GM18858 (cell line): ENCODE data around the gene INPP4A.

Experiments used
- ATAC-seq: cut with Tn5 transposase; IDR thresholded peaks from one replicate; pipeline ENCODE4 v1.9.1; 2021; ENCODE audit not compliant: unreplicated experiment

INPP4A gene

DNA sequence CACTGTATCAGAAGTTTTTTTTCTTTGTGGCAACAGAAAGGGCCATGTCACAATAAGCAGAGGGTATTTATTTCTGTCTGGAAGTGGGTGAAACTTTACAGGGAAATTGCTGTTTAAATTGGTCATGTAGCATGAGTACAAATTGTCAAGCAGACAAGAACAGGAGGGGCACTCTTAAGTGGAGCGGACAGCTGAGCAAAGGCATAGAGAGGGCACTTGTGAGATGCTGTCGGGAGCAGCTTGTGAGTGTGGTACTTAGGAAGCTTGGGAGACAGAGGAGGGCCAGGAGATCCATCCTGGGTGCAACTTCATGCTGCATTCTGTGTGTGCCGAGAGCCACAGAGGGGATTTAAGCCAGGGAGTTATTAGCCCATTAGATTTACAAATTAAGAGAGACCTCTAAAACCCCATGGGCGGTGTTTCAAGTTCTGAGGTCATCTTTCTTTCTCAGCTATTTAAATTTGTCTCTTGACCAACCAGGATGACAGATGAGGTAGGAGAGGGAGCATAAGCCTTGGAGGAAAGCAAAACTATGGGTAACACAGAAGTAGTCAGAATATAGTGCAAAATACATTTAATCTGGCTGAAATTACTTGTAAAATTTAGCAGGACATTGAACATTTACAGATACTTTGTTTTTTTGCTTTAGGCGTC, 30.4 kb downstream of the INPP4A start:
- ATAC-seq: no peak

DNA sequence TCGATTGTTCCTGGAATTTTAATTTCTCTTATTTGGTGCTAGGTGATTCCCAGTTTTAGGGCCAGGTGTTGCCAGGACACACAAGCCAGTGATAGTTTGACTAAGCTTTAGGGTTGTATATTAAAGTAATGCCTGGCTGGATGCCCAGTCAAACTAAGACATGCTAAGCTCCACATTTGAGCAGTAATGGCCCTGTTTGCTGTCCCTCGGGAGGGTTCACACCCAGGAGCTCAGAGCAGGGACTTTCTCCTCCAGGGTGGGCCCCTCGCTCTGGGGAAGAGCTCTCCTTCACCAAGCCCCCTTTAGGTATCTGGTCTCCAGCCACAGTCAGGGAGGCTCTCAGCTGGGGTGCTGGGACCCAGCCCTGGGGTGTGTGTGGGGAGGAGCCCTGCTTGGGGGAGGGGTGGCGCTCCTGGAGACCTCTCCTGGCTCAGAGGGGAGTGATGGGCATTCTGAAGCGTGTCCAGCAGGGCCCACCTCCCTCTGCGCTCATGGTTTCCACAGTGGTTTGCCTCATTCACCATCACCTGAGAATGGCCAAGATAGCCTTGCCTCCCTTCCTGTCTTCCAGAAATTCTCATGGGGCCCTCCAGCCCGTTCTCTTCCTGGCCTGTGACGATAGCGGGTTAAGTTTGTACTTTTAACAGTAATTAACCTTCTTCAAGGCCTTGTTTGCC, 31.7 kb downstream of the INPP4A start:
- ATAC-seq: peak; percentile 32

DNA sequence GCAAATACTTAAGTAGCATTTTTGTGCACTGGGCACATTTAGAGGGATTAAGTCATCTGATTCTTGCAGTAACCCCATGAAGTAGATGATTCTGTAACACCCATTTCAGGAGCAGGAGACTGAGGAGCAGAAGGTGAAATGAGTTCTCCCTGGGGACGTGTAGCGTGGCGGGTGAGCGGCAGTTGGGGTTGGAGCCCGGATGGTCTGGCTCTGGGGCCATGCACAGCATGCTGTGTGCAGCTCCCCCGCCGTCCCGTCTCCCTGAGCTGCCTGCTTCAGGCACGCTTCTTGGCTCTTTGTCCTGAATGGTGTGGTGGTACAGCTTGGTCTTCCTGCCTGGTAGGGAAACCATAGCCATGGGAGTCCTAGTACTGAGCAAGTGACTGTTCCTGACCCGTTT, 32.4 kb downstream of the INPP4A start:
- no peak for ATAC-seq

DNA sequence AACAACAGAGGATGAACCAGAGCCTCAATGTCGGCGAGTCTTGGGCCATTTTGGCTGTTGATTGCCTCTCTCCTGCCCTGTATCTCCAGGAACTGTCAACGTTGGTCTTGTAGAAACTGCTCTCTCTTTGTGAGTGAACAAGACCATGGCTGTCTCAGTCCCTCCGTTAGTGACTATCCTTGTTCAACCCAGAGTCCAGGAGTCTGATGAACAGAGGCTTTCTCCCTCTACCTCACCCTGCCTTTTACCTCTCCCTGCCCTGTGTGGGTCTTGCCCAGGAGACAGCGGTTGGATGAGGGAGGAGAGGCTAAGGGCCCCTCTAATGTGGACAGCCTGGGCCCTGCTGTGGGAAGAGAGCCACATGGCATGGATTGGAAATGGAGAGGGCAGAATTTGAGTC, 32.8 kb downstream of the INPP4A start:
- ATAC-seq: no peak

DNA sequence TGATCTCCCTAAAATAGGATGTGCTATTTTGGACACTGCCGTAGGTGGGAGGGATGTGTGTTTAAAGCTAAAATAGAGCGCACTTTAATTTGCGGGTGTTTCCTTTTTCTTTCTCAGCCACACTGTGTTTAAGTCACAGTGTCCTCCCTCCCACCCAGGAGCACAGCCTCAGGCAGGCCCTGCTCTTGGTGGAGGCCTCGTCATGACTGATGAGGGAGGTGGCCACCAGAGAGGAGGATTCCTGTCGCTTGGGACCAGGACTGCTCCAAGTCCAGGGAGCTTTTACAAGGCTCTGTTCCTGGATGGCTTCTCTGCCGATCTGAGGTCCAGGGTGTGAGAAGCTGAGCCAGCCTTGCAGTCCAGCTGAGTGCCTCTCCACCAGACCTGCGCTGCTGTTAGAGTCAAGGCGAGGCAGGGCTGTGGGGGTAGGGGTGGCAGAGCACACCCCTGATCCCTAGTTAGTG, 33.5 kb downstream of the INPP4A start:
- ATAC-seq: no peak

DNA sequence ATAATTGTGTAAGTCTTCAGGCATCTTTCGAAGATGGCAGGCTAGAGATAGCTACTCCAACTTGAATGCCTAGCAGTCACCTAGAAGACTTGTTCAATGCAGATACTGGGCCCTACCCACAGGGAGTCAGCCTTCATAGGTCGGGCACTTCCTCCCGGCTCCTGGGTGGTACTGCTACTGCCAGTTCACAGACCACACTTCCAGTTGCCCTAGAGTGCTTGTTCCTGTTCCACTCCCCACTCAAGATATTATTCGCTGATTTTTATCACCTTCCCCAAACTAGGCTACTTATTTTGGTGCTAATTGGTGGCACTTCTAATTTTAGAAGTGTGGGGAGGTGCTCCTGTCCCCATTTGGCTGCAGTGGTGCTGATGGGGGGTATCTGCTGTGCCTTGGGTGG, 34.2 kb downstream of the INPP4A start:
- no peak for ATAC-seq

DNA sequence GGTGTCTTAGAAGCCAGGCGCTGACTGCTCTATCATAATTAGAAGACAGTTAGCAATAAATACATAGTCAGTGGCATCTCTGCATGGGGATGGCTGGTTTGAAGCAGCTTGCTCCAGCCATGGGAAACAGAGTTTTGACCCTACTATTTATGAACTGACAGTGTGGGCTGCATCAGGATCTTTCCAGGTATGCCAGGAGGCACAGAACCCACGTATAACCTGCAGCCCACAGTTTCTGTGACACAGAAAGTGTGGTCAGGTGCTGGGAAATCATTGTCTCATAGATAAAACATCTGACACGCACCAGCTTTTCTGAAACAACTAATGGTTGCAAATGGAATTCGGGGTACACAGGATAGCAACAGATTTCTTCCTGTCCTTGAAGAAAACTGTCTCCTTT, 34.7 kb downstream of the INPP4A start:
- no peak for ATAC-seq

DNA sequence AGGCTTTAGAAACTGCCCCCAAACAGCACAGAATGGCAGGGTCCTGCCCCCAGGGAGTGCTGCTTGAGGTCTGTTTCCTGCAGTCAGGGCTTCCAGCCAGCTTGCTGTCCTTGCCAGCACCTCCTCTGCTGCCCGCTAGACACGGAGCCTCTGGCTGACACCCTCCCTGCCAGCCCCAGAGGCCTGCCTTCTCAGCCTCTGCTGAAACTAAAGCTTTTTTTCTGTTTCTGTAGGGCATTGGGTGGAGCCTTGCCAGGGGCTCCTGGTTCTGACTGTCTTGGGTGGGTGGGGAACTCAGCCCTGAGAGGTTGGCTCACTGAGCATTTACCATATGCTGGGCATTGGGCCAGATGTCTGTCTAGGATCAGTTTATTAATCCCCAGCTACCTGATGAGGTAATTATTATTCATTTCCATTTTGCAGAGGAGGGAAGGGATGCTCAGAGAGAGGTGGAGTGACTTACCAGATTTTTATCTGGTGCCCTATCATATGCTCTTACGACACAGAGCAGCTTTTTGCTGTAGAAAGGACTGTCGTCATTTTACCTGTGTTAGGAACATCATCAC, 35.4 kb downstream of the INPP4A start:
- ATAC-seq: no peak

DNA sequence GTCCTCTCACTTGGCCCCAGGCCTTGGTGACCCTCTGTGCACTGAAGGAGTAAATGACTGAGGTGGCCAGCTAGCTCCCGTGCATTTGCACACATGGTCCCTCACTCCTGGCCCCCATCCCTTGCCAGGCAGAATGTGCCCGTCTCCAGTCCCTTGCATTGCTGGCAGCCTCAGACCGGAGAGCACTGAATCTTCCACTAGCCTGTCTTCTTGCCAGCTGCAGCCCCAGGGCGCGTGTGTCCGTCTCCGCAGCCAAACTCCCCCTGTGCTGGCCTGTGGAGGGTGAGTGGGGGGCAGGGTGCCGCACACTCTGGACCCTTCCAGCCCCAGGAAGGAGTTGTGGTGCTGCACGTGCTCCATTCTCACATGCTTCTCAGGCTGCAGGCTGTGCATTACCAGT, 35.9 kb downstream of the INPP4A start:
- ATAC-seq: no peak

DNA sequence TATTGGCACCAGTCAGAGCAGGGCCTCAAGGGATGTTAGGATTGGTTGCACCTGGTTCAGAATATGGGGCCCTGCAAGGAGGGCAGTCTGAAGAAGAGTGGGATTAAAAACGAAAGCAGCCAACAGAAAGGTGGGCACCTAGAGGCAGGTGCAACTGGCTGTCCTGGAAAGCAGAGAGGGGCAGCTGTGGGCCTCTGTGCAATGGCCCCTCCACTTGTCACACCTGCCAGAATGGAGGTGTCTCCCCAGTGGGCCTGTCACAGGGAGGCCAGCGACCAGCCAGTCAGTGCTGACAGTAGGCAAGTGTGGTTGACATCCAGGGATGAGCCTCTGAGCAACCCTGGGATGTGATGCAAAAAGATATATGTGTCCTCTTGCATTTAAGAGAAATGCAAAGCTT, 37.7 kb downstream of the INPP4A start:
- no peak for ATAC-seq

DNA sequence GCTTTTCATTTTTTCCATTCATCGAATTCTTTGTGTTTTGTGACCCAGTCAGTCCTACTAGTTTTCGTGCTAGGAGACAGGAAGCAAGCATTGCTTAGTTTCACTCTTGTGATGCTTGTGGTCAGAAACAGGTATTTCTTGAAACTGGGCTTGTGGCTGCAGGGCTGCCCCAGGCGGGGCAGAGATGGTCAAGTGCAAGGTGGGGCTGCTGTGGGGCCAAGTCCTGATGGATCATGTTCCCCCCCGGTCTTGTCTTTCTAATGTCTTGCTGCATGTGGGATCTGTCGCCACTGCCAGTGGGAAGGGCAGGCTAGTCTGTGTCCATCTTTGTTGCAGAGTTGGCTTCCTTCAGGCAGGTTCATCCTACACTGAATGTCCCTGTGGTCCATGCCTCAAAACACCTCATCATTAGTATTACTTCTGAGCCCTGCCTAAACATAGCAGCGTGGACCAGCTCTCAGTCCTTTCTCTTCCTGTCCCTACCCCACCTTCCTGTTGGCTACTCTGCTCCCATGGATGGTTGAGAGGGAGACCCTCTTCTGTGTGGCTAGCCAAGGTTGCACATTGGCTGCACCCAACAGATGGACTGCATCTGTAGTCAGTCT, 38.7 kb downstream of the INPP4A start:
- peak; percentile 60 for ATAC-seq

DNA sequence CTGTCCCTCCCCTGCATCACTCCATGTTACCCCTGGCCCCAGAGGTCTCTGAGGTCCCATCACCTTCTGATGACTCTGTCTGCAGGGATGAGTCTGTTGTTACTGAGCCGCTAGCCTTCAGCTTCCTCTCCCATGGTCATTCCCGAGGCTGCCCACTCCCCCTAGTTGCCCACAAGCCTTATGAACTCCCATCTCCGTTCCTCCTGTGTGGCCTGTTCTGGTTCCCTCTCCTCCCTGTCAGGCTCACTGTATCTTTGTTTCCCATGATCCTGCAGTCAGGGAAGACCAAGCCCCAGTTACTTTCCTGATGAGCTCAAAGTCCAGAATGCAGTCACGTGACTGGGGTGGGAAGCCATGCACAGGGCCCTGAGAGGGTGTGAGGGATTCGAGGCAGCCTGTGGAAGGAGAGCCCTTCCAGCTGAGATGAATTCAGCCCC, 39.5 kb downstream of the INPP4A start:
- ATAC-seq: no peak

DNA sequence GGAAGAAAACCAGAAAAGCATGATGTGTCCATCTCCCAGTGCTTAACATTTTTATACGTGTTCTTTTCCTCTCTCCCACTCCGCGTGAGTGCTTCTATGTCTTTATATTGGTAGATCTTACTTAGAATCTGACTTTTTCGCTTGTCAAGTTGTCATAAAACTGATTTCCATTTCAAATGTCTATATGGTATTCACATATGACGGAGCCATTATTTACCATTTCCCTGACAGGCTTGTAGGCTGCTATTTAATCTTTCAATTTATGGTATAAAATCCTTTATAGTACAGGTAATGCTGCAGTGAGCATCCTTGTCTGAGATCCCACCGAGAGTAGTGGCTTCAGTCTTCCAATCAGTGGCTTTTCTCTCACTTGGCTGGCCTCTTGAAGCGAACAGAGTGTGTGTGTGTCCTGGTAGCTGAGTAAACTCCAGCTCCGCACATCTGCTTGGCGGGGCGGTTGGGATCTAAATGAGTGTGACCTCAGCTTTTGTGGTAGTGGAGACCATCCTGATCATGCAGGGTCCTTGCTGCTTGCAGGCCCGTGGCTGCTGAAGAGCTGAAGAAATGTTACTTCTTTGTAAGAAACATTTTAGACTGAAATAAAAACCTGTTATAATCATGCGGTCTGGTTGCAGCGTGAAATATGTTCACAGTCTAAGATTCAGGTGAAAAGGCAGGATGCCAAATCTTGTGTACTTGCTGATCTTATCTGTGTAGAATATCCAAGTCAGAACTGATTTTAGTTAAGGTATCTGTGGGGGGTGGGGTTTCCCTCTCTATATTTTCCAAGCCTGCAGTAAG, 40.2 kb downstream of the INPP4A start:
- ATAC-seq: no peak

DNA sequence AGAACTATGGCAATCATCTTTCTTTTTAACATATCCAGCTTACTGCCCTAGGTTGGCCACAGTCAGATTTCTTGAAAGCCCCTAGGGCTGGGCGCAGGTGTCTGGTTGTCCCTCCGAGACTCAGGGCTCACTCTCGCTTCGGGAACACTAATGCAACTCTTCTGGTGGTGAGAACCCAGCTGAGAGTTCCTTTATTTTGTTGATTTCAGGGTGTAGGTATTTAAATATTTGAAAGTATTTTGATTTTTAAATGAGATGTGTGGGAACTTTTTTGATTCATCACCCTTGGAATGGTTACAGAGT, 40.7 kb downstream of the INPP4A start:
- no peak for ATAC-seq

DNA sequence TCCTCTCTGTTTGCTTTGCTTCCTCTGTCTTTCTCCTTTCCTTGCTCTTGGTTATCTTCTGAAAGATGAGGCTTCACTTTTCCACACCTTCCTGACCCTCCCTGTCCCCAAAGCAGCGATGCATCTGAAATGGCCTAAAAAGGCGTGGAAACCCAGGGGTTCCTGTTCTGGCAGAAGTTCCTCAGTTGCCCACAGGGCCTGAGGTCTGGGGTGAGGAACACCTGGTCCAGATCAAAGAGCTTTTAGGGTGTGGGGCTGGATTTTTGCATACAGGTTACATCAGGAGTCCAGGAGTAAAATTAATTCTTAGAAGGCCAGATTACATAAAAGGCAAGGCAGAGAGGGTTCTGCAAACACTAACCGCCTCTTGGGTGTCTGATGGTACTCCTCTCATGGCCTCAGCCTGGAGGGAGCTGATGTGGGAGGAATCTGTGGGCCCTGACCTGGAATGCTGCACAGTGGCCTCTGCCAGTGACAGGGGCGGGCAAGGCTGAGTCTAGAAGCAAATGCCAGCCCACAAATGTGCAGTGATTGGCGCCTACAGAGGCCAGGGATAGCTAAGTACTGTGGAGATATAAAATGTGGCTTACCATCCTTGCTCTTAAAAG, 41.8 kb downstream of the INPP4A start:
- ATAC-seq: no peak

DNA sequence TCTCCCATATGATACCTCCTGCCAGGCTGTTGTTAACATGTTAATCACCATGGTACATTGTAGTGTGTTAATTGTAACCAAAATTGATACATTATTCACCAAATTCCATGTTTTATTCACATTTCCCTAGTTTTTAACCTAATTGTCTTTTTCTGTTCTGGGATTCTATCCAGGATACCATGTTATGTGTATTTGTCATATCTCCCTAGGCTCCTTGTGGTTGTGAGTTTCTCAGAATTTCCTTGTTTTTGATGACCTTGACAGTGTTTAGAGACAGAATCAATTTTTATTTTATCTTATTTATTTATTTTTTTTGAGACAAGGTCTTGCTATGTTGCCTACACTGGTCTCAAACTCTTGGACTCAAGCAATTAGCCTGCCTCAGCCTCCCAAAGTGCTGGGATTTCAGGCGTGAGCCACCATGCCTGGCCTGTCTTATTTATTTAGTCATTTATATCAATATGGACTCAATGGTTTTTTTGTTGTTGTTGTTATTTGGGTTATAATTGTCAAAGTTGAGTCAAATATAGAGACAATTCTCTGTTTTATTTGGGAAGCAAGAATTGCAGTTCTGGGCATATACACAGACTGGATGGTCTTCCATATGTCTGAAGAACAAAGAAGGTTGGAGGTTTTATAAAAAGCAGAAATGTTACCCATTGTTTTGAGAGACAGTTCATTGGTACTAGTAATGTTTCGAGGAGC, 42.6 kb downstream of the INPP4A start:
- ATAC-seq: no peak

DNA sequence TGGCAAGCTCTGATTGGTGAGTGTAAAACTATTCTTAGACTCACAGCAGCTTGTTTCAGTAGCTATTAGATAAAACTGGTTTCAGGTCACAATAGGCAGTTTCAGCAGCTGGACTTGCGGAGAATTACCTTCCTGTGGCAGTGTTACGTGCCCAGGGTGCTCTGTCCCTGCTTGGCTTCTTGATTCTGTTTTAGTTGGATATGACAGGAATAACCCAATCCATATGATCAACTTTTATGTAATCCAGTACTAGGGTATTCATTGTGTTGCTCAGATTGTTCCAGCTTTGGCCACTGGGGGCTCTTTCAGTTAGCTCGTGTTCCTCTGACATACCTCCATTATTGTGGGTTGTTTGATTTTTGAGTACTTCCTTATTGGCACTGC, 43.1 kb downstream of the INPP4A start:
- peak; percentile 48 for ATAC-seq

DNA sequence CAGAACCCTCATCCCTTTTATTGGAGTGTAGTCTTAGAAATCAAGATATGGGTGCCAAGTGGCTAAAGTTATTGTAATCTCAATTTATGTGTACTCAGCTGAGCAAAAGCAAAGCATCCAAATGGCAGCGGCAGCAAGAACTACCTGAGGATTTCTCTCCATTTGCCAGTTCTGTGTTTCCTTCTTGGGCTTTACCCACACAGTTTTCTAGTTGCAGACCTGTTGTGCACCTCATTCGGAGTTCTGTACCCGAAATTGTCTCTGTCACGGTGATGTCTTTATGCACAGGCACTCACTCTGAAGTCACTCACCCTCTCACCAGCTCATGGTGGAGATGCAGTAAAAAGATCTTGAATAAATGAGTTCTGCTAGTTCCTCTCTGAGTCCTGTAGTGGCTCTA, 43.6 kb downstream of the INPP4A start:
- no peak for ATAC-seq

DNA sequence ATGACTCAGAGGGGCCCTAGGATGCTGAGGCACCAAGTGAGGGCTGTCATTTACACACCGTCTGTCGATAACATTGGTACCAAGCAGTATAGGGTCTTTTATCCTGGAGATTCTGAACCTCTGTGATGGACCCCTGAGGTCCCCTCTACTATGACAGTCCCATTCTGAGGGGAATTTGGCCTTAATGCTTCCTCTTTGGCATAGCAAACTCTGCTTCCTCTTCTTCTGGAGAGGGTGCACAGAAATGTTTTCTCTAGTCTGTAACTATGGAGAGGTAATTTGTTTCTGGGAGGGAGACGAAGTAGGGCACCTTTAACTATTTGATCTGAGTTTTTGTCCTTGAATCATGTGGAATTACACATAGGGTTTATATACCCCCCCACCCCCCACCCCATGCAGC, 44.8 kb downstream of the INPP4A start:
- no peak for ATAC-seq
